ENCODE results near the gene PTPRK. TPM values are rescaled to one million over a fixed set of nuclear protein-coding genes. Genes with fewer than 3 reads are reported as not detected.

Gene PTPRK
- total RNA-seq, 1 experiment from 2014 or later, result 53.8 TPM

- H3K4me2 ChIP-seq (ENCODE audit: low read length), result no peak overlapping the region
- ATAC-seq (no peak), DNase-seq (peak; percentile 26)
- no peaks in the 10 kb centered on the region for H3K27me3 ChIP-seq (ENCODE audit: low read length)
- H3F3A ChIP-seq (ENCODE audit: low read length, unreplicated experiment), result no peaks in the 10 kb centered on the region
- H3K4me3 ChIP-seq (ENCODE audit: low read length), result no peak overlapping the region
- H4K20me1 ChIP-seq (ENCODE audit: low read length), result no peaks in the 10 kb centered on the region
- H3K4me1 ChIP-seq (ENCODE audit: insufficient read depth, low read length), result no peaks in the 10 kb centered on the region
- H2AFZ ChIP-seq (ENCODE audit: low read length), result no peak overlapping the region
- H3K27ac ChIP-seq (ENCODE audit: low read length), result no peak overlapping the region
- no peaks in the 10 kb centered on the region for H3K79me2 ChIP-seq (ENCODE audit: low read length)
- no peaks in the 10 kb centered on the region for H3K9me3 ChIP-seq (ENCODE audit: low read length)
- no peaks in the 10 kb centered on the region for H3K9me2 ChIP-seq (replicated peaks; ENCODE audit: low read length)
- no TSS peak for BruUV-seq (replicated peaks)
- no peak overlapping the region for H3K9ac ChIP-seq (ENCODE audit: low read length)
- H3K36me3 ChIP-seq (ENCODE audit: low read depth, low read length), result peaks cover 6% of the 10 kb centered on the region
- ChIA-PET POLR2A (ENCODE audit: unreplicated experiment) (no interaction called here), CTCF (no interaction called here)
- TF ChIP-seq EZH2phosphoT487 (IDR thresholded peaks at IDR 0.05; ENCODE audit: borderline replicate concordance, low read length) (no peak), CTCF (conservative IDR thresholded peaks at IDR 0.05; ENCODE audit: low read depth, low read length) (no peak), EZH2 (IDR thresholded peaks at IDR 0.05; ENCODE audit: low read length, unreplicated experiment) (no peak)
- intact Hi-C loops (cut with micrococcal nuclease), result no loop called here
Measured at GRCh38 chr6:128062882-128063603, 457.4 kb downstream of the PTPRK start.

- Histone ChIP-seq H3K27ac (ENCODE audit: low read length) (no peak overlapping the region), H3K4me3 (ENCODE audit: low read length) (no peak overlapping the region), H2AFZ (ENCODE audit: low read length) (no peak overlapping the region), H3K27me3 (ENCODE audit: low read length) (no peaks in the 10 kb centered on the region), H3K4me1 (ENCODE audit: insufficient read depth, low read length) (no peaks in the 10 kb centered on the region), H3F3A (ENCODE audit: low read length, unreplicated experiment) (no peaks in the 10 kb centered on the region), H3K9ac (ENCODE audit: low read length) (no peak overlapping the region), H3K36me3 (ENCODE audit: low read depth, low read length) (peaks cover 6% of the 10 kb centered on the region), H3K4me2 (ENCODE audit: low read length) (no peak overlapping the region), H4K20me1 (ENCODE audit: low read length) (no peaks in the 10 kb centered on the region), H3K9me3 (ENCODE audit: low read length) (no peaks in the 10 kb centered on the region), H3K79me2 (ENCODE audit: low read length) (no peaks in the 10 kb centered on the region), H3K9me2 (replicated peaks; ENCODE audit: low read length) (no peaks in the 10 kb centered on the region)
- no peak for ATAC-seq
- TF ChIP-seq EZH2 (IDR thresholded peaks at IDR 0.05; ENCODE audit: low read length, unreplicated experiment) (no peak), EZH2phosphoT487 (IDR thresholded peaks at IDR 0.05; ENCODE audit: borderline replicate concordance, low read length) (no peak), CTCF (conservative IDR thresholded peaks at IDR 0.05; ENCODE audit: low read depth, low read length) (no peak)
- ChIA-PET POLR2A (ENCODE audit: unreplicated experiment) (no interaction called here), CTCF (no interaction called here)
- no peak for DNase-seq
- BruUV-seq (replicated peaks), result no TSS peak
- intact Hi-C loops (cut with micrococcal nuclease), result no loop called here
Measured at GRCh38 chr6:128057946-128058345, 462.5 kb downstream of the PTPRK start.

- Histone ChIP-seq H3K4me2 (ENCODE audit: low read length) (no peak overlapping the region), H3K4me3 (ENCODE audit: low read length) (no peak overlapping the region), H2AFZ (ENCODE audit: low read length) (no peak overlapping the region), H3K9ac (ENCODE audit: low read length) (no peak overlapping the region), H3F3A (ENCODE audit: low read length, unreplicated experiment) (no peaks in the 10 kb centered on the region), H3K9me3 (ENCODE audit: low read length) (no peaks in the 10 kb centered on the region), H4K20me1 (ENCODE audit: low read length) (no peaks in the 10 kb centered on the region), H3K79me2 (ENCODE audit: low read length) (no peaks in the 10 kb centered on the region), H3K36me3 (ENCODE audit: low read depth, low read length) (peaks cover 6% of the 10 kb centered on the region), H3K4me1 (ENCODE audit: insufficient read depth, low read length) (no peaks in the 10 kb centered on the region), H3K9me2 (replicated peaks; ENCODE audit: low read length) (no peaks in the 10 kb centered on the region), H3K27ac (ENCODE audit: low read length) (no peak overlapping the region), H3K27me3 (ENCODE audit: low read length) (no peaks in the 10 kb centered on the region)
- CTCF ChIA-PET, result no interaction called here
- BruUV-seq (replicated peaks), result no TSS peak
- DNase-seq (no peak), ATAC-seq (no peak)
- intact Hi-C loops (cut with micrococcal nuclease), result no loop called here
- POLR2A ChIA-PET (ENCODE audit: unreplicated experiment), result no interaction called here
- TF ChIP-seq EZH2 (IDR thresholded peaks at IDR 0.05; ENCODE audit: low read length, unreplicated experiment) (no peak), EZH2phosphoT487 (IDR thresholded peaks at IDR 0.05; ENCODE audit: borderline replicate concordance, low read length) (no peak), CTCF (conservative IDR thresholded peaks at IDR 0.05; ENCODE audit: low read depth, low read length) (no peak)
Measured at GRCh38 chr6:128057541-128057940, 462.9 kb downstream of the PTPRK start.

All from PC-3 (cell line).